Activated T-cell treated with anti-CD3 and anti-CD28 coated beads, Interleukin-2, amount 50 U/mL, for 72 hours (primary cell): ENCODE measurements around the gene ZBTB17. TPM values are rescaled to one million over a fixed set of nuclear protein-coding genes. Genes with fewer than 3 reads are reported as not detected.
"Not testable (repeated sequence)": the region's sequence is repeated elsewhere in the genome, so short reads cannot be mapped to it uniquely, and the experiment has no call there.

Source experiments
- ATAC-seq, 2 donors: fragments of 150-1000 bp; cut with Tn5 transposase; replicated peaks in 1 of 2; 2 replicates each; pipeline ENCODE4 v1.10.0; 2021; ENCODE audit warnings: moderate library complexity in 2 of 2, mild to moderate bottlenecking in 1 of 2
- DNase-seq, 2 donors: peaks; one replicate each; pipeline ENCODE4 v3.0.0; 2021 to 2022; ENCODE audit warnings: mixed read lengths in 1 of 2
- H3K27ac Mint-ChIP-seq: one replicate; pipeline ENCODE4 v1.8.0; 2022; ENCODE audit warnings: mild to moderate bottlenecking, moderate library complexity, mixed read lengths
- H3K27me3 Mint-ChIP-seq: one replicate; pipeline ENCODE4 v1.8.0; 2022; ENCODE audit warnings: low read depth, mixed read lengths
- H3K36me3 Mint-ChIP-seq, 2 donors: one replicate each; pipeline ENCODE4 v1.8.0; 2022; ENCODE audit warnings: mixed read lengths in 2 of 2, mild to moderate bottlenecking in 1 of 2; ENCODE audit not compliant: insufficient read depth in 2 of 2
- H3K4me1 Mint-ChIP-seq: one replicate; pipeline ENCODE4 v1.8.0; 2022; ENCODE audit warnings: low read depth, mixed read lengths
- H3K4me3 Mint-ChIP-seq, 2 donors: one replicate each; pipeline ENCODE4 v1.8.0; 2022; ENCODE audit warnings: mild to moderate bottlenecking in 2 of 2, mixed read lengths in 2 of 2, moderate library complexity in 2 of 2
- H3K9me3 Mint-ChIP-seq, 2 donors: one replicate each; pipeline ENCODE4 v1.8.0; 2022; ENCODE audit warnings: mixed read lengths in 2 of 2
- total RNA-seq, 2 donors: library from RNA; stranded (reverse); gene quantifications; one replicate each; pipeline ENCODE4 v1.2.3, GENCODE V29; 2022

The ZBTB17 gene
- total RNA-seq, 2 donors from 2014 or later: 76.0 to 84.1 TPM

GRCh38 chr1:15991427-15992186 lies 15.7 kb upstream of the ZBTB17 start:
- no peak overlapping the region for H3K4me3 Mint-ChIP-seq
- H3K27me3 Mint-ChIP-seq: no peaks in the 10 kb centered on the region
- peaks cover 8% of the 10 kb centered on the region for H3K4me1 Mint-ChIP-seq
- H3K36me3 Mint-ChIP-seq: no peaks in the 10 kb centered on the region
- no peak overlapping the region for H3K27ac Mint-ChIP-seq
- H3K9me3 Mint-ChIP-seq: no peaks in the 10 kb centered on the region
- DNase-seq: no peak
- no peak for ATAC-seq

- DNase-seq (no peak), ATAC-seq (no peak)
- H3K27me3 Mint-ChIP-seq: no peaks in the 10 kb centered on the region
- no peaks in the 10 kb centered on the region for H3K9me3 Mint-ChIP-seq
- no peak overlapping the region for H3K27ac Mint-ChIP-seq
- H3K4me1 Mint-ChIP-seq: peaks cover 24% of the 10 kb centered on the region
- H3K4me3 Mint-ChIP-seq: no peak overlapping the region
- H3K36me3 Mint-ChIP-seq: no peaks in the 10 kb centered on the region
These were observed 13.9 kb upstream of the ZBTB17 start for GRCh38 chr1:15989776-15990175.

- DNase-seq (no peak), ATAC-seq (no peak)
- H3K4me3 Mint-ChIP-seq: no peak overlapping the region
- peaks cover 25% of the 10 kb centered on the region for H3K4me1 Mint-ChIP-seq
- H3K27me3 Mint-ChIP-seq: no peaks in the 10 kb centered on the region
- no peak overlapping the region for H3K27ac Mint-ChIP-seq
- H3K36me3 Mint-ChIP-seq: no peaks in the 10 kb centered on the region
- no peaks in the 10 kb centered on the region for H3K9me3 Mint-ChIP-seq
These were observed 13.2 kb upstream of the ZBTB17 start for GRCh38 chr1:15988856-15989736.

- no peak for ATAC-seq
- H3K4me3 Mint-ChIP-seq: no peak overlapping the region
- no peak for DNase-seq
- H3K4me1 Mint-ChIP-seq: peaks cover 34% of the 10 kb centered on the region
- peaks cover 0 to 1% of the 10 kb centered on the region in 2 donors for H3K9me3 Mint-ChIP-seq
- H3K27ac Mint-ChIP-seq: no peak overlapping the region
- H3K27me3 Mint-ChIP-seq: no peaks in the 10 kb centered on the region
- H3K36me3 Mint-ChIP-seq: peaks cover 1% of the 10 kb centered on the region in 2 donors
These were observed 9.9 kb upstream of the ZBTB17 start for GRCh38 chr1:15985611-15986297.

DNA sequence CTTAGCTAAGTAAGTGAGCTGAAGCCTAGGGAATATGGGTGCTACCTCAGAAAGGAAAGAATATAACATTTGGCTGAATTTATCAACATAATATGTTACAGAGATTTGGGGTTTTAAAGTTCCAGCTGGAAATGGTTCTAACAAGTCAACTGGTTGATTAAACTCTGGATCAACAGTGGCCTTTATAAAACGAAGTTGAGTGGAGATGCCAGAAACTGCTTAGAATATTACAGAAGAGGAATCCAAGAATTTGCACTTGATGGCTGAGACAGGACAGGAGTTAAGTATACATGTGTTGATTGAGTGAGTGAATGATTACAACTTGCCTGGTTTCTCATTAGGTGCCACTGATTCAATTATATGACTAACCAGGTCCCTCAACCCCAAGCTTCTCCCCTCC lies 7.4 kb upstream of the ZBTB17 start:
- no peak for ATAC-seq
- H3K36me3 Mint-ChIP-seq: peaks cover 1% of the 10 kb centered on the region in 2 donors

DNA sequence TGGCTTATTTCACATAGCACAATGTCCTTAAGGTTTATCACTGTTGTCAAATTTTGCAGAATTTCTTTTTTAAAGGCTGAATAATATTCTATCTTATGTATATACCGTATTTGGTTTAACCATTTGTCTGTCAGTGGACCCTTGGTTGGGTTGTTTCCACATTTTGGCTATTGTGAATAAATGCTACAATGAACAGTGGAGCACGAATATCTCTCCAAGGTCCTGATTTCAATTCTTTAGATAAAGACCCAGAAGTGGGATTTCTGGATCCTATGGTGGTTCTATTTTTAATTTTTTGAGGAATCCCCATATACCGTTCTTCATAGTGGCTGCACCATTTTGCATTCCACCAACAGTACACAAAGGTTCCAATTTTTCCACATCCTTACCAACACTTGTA lies 5.8 kb upstream of the ZBTB17 start:
- DNase-seq (no peak), ATAC-seq (no peak)
- Mint-ChIP-seq H3K4me3 (no peak overlapping the region), H3K27me3 (no peaks in the 10 kb centered on the region), H3K36me3 (peaks cover 1% of the 10 kb centered on the region in 2 donors), H3K9me3 (peaks cover 0 to 1% of the 10 kb centered on the region in 2 donors), H3K27ac (no peak overlapping the region), H3K4me1 (peaks cover 40% of the 10 kb centered on the region)

More for the DNA sequence above, 7.4 kb upstream of the ZBTB17 start:
- peaks cover 39% of the 10 kb centered on the region for H3K4me1 Mint-ChIP-seq
- no peak overlapping the region for H3K27ac Mint-ChIP-seq
- peaks cover 0 to 1% of the 10 kb centered on the region in 2 donors for H3K9me3 Mint-ChIP-seq
- no peak overlapping the region for H3K4me3 Mint-ChIP-seq
- H3K27me3 Mint-ChIP-seq: no peaks in the 10 kb centered on the region
- DNase-seq: no peak

GRCh38 chr1:15977947-15978346 lies 2.0 kb upstream of the ZBTB17 start:
- peaks cover 37% of the 10 kb centered on the region for H3K4me1 Mint-ChIP-seq
- not testable (repeated sequence) for DNase-seq, H3K9me3 Mint-ChIP-seq, H3K4me3 Mint-ChIP-seq, H3K27ac Mint-ChIP-seq, H3K27me3 Mint-ChIP-seq, H3K36me3 Mint-ChIP-seq, ATAC-seq

- peak; percentile 87 to 88 for DNase-seq
- no peaks in the 10 kb centered on the region for H3K9me3 Mint-ChIP-seq
- H3K36me3 Mint-ChIP-seq: peaks cover 11 to 12% of the 10 kb centered on the region in 2 donors
- peak overlapping the region; percentile 93 for H3K4me3 Mint-ChIP-seq
- peak; percentile 79 to 81 for ATAC-seq
- H3K27ac Mint-ChIP-seq: peak overlapping the region; percentile 96
- H3K4me1 Mint-ChIP-seq: peaks cover 45% of the 10 kb centered on the region
- no peaks in the 10 kb centered on the region for H3K27me3 Mint-ChIP-seq
These were observed 520 bp downstream of the ZBTB17 start for GRCh38 chr1:15975358-15975804.

- Mint-ChIP-seq H3K4me3 (peak overlapping the region; percentile 93), H3K9me3 (no peaks in the 10 kb centered on the region), H3K27me3 (no peaks in the 10 kb centered on the region), H3K4me1 (peaks cover 45% of the 10 kb centered on the region), H3K27ac (peak overlapping the region; percentile 93), H3K36me3 (peaks cover 14 to 15% of the 10 kb centered on the region in 2 donors)
- DNase-seq (peak; percentile 33 to 36), ATAC-seq (peak; percentile 24 to 34)
These were observed 1.0 kb downstream of the ZBTB17 start for GRCh38 chr1:15974855-15975254.

GRCh38 chr1:15973772-15974171 lies 2.1 kb downstream of the ZBTB17 start:
- Mint-ChIP-seq H3K9me3 (no peaks in the 10 kb centered on the region), H3K4me1 (peaks cover 40% of the 10 kb centered on the region), H3K4me3 (peak overlapping the region; percentile 1 to 2), H3K27me3 (no peaks in the 10 kb centered on the region), H3K36me3 (peaks cover 17 to 23% of the 10 kb centered on the region in 2 donors), H3K27ac (no peak overlapping the region)
- no peak for ATAC-seq
- no peak for DNase-seq

- no peaks in the 10 kb centered on the region for H3K9me3 Mint-ChIP-seq
- ATAC-seq: no peak
- peaks cover 22 to 28% of the 10 kb centered on the region in 2 donors for H3K36me3 Mint-ChIP-seq
- DNase-seq: no peak
- no peaks in the 10 kb centered on the region for H3K27me3 Mint-ChIP-seq
- peaks cover 52% of the 10 kb centered on the region for H3K4me1 Mint-ChIP-seq
- no peak overlapping the region for H3K27ac Mint-ChIP-seq
- no peak overlapping the region for H3K4me3 Mint-ChIP-seq
These were observed 3.5 kb downstream of the ZBTB17 start for GRCh38 chr1:15972409-15972808.

DNA sequence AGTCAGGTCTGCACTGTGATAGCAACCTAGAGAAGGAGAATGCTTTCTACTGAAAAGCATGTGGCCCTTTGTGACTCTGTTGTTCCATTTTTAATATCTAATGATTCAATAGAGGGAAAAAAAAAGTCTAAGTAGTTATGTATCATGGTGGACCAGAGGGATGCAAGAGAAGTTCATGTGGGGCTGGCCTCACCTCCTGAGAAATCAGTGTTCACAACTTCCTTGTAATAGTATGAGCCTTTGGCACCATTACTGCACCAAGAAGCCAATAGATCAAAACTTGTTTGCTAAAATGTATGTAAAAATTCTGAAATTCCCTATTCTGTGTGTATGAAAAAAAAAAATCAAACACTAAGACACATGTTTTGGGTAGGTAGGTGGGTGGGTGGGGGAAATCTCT lies 5.0 kb downstream of the ZBTB17 start:
- no peak for DNase-seq
- H3K4me1 Mint-ChIP-seq: peaks cover 56% of the 10 kb centered on the region
- H3K27me3 Mint-ChIP-seq: no peaks in the 10 kb centered on the region
- no peaks in the 10 kb centered on the region for H3K9me3 Mint-ChIP-seq
- ATAC-seq: no peak
- H3K4me3 Mint-ChIP-seq: no peak overlapping the region
- no peak overlapping the region for H3K27ac Mint-ChIP-seq
- peaks cover 22 to 32% of the 10 kb centered on the region in 2 donors for H3K36me3 Mint-ChIP-seq
